Karpas-422 (cell line): ENCODE measurements around the gene MAGEB4. TPM values are rescaled to one million over a fixed set of nuclear protein-coding genes. Genes with fewer than 3 reads are reported as not detected.

Experiments
- total RNA-seq: library from RNA; depleted of rRNA; stranded (reverse); fragments of >200 nt; shearing (Covaris generic); gene quantifications from 2 replicates; pipeline ENCODE4 v1.2.3, GENCODE V29; 2014; ENCODE audit warnings: low replicate concordance; rRNA removed

The MAGEB4 gene
- total RNA-seq, 1 experiment from 2014 or later, result not detected

Other genes starting within 250 kb of the MAGEB4 start
- gene MAGEB2, start 26.4 kb upstream of the MAGEB4 start, total RNA-seq, result not detected in 2 replicates
- not detected in 2 replicates for gene MAGEB3, start 11.3 kb upstream of the MAGEB4 start, total RNA-seq
- gene MAGEB1, start 5.1 kb downstream of the MAGEB4 start, total RNA-seq, result not detected in 2 replicates
- gene NR0B1, start 67.4 kb downstream of the MAGEB4 start, total RNA-seq, result not detected in 2 replicates